ENCODE measurements around the gene DVL2.
A peak's percentile ranks its signal among the peaks of the same experiment; 100 is the strongest.

DVL2 gene

GRCh38 chr17:7234083-7234951 is at the start of gene DVL2:
Gene DVL2, minus strand, starts transcription at chr17:7234517. Its CDS starts 255 bp downstream, at chr17:7234262.
- H3K9me3 Mint-ChIP-seq = no peaks in the 10 kb centered on the region
- H3K36me3 Mint-ChIP-seq (ENCODE audit: low read depth) = peaks cover 32% of the 10 kb centered on the region
- peak within 1 kb of the TSS; percentile 92 for H3K27ac Mint-ChIP-seq
- no peaks in the 10 kb centered on the region for H3K27me3 Mint-ChIP-seq (ENCODE audit: low read depth)
- peak within 1 kb of the TSS; percentile 93 for H3K4me3 Mint-ChIP-seq
- peaks cover 46% of the 10 kb centered on the region for H3K4me1 Mint-ChIP-seq (ENCODE audit: low read depth)

- Mint-ChIP-seq H3K27ac (no peak overlapping the region), H3K4me1 (ENCODE audit: low read depth) (peaks cover 13% of the 10 kb centered on the region), H3K9me3 (no peaks in the 10 kb centered on the region), H3K4me3 (no peak overlapping the region), H3K27me3 (ENCODE audit: low read depth) (peaks cover 64% of the 10 kb centered on the region), H3K36me3 (ENCODE audit: low read depth) (no peaks in the 10 kb centered on the region)
These were observed 49.3 kb upstream of the DVL2 start for GRCh38 chr17:7283471-7284216.

GRCh38 chr17:7282752-7283321 is 48.5 kb upstream of the DVL2 start:
- H3K9me3 Mint-ChIP-seq = no peaks in the 10 kb centered on the region
- H3K36me3 Mint-ChIP-seq (ENCODE audit: low read depth) = no peaks in the 10 kb centered on the region
- H3K4me3 Mint-ChIP-seq = no peak overlapping the region
- no peak overlapping the region for H3K27ac Mint-ChIP-seq
- H3K27me3 Mint-ChIP-seq (ENCODE audit: low read depth) = peaks cover 57% of the 10 kb centered on the region
- H3K4me1 Mint-ChIP-seq (ENCODE audit: low read depth) = peaks cover 13% of the 10 kb centered on the region

- H3K4me3 Mint-ChIP-seq = peak overlapping the region; percentile 63
- no peak overlapping the region for H3K27ac Mint-ChIP-seq
- no peaks in the 10 kb centered on the region for H3K36me3 Mint-ChIP-seq (ENCODE audit: low read depth)
- peaks cover 13% of the 10 kb centered on the region for H3K4me1 Mint-ChIP-seq (ENCODE audit: low read depth)
- no peaks in the 10 kb centered on the region for H3K9me3 Mint-ChIP-seq
- H3K27me3 Mint-ChIP-seq (ENCODE audit: low read depth) = peaks cover 53% of the 10 kb centered on the region
These were observed 47.8 kb upstream of the DVL2 start for GRCh38 chr17:7281953-7282751.

- no peaks in the 10 kb centered on the region for H3K9me3 Mint-ChIP-seq
- H3K27me3 Mint-ChIP-seq (ENCODE audit: low read depth) = peaks cover 52% of the 10 kb centered on the region
- peak within 1 kb of the TSS; percentile 63 for H3K4me3 Mint-ChIP-seq
- no peaks in the 10 kb centered on the region for H3K36me3 Mint-ChIP-seq (ENCODE audit: low read depth)
- peaks cover 13% of the 10 kb centered on the region for H3K4me1 Mint-ChIP-seq (ENCODE audit: low read depth)
- H3K27ac Mint-ChIP-seq = peak within 1 kb of the TSS; percentile 26
These were observed 47.0 kb upstream of the DVL2 start, which contains the start of gene SLC2A4 for GRCh38 chr17:7281074-7281952. Gene SLC2A4, plus strand, starts transcription at chr17:7281718. Its CDS starts 217 bp downstream, at chr17:7281935.

- H3K4me3 Mint-ChIP-seq = peak overlapping the region; percentile 58
- H3K9me3 Mint-ChIP-seq = no peaks in the 10 kb centered on the region
- peaks cover 13% of the 10 kb centered on the region for H3K4me1 Mint-ChIP-seq (ENCODE audit: low read depth)
- H3K27ac Mint-ChIP-seq = peak overlapping the region; percentile 26
- H3K27me3 Mint-ChIP-seq (ENCODE audit: low read depth) = peaks cover 45% of the 10 kb centered on the region
- H3K36me3 Mint-ChIP-seq (ENCODE audit: low read depth) = no peaks in the 10 kb centered on the region
These were observed 46.3 kb upstream of the DVL2 start for GRCh38 chr17:7280519-7281073.

- H3K36me3 Mint-ChIP-seq (ENCODE audit: low read depth) = no peaks in the 10 kb centered on the region
- no peak overlapping the region for H3K4me3 Mint-ChIP-seq
- H3K27me3 Mint-ChIP-seq (ENCODE audit: low read depth) = peaks cover 42% of the 10 kb centered on the region
- peaks cover 13% of the 10 kb centered on the region for H3K4me1 Mint-ChIP-seq (ENCODE audit: low read depth)
- H3K27ac Mint-ChIP-seq = no peak overlapping the region
- no peaks in the 10 kb centered on the region for H3K9me3 Mint-ChIP-seq
These were observed 45.1 kb upstream of the DVL2 start for GRCh38 chr17:7279448-7279847.

GRCh38 chr17:7266784-7267183 is 32.5 kb upstream of the DVL2 start:
- Mint-ChIP-seq H3K4me1 (ENCODE audit: low read depth) (peaks cover 14% of the 10 kb centered on the region), H3K27me3 (ENCODE audit: low read depth) (peaks cover 34% of the 10 kb centered on the region), H3K9me3 (no peaks in the 10 kb centered on the region), H3K4me3 (no peak overlapping the region), H3K27ac (no peak overlapping the region), H3K36me3 (ENCODE audit: low read depth) (peaks cover 3% of the 10 kb centered on the region)

GRCh38 chr17:7263801-7264078 is 29.4 kb upstream of the DVL2 start:
- H3K27ac Mint-ChIP-seq = no peak overlapping the region
- H3K4me3 Mint-ChIP-seq = peak overlapping the region; percentile 61
- H3K4me1 Mint-ChIP-seq (ENCODE audit: low read depth) = peaks cover 17% of the 10 kb centered on the region
- H3K36me3 Mint-ChIP-seq (ENCODE audit: low read depth) = peaks cover 9% of the 10 kb centered on the region
- no peaks in the 10 kb centered on the region for H3K9me3 Mint-ChIP-seq
- H3K27me3 Mint-ChIP-seq (ENCODE audit: low read depth) = peaks cover 31% of the 10 kb centered on the region

GRCh38 chr17:7262935-7263800 is 28.9 kb upstream of the DVL2 start:
- peaks cover 17% of the 10 kb centered on the region for H3K4me1 Mint-ChIP-seq (ENCODE audit: low read depth)
- no peaks in the 10 kb centered on the region for H3K9me3 Mint-ChIP-seq
- peak overlapping the region; percentile 55 for H3K27ac Mint-ChIP-seq
- peak overlapping the region; percentile 61 for H3K4me3 Mint-ChIP-seq
- H3K27me3 Mint-ChIP-seq (ENCODE audit: low read depth) = peaks cover 31% of the 10 kb centered on the region
- H3K36me3 Mint-ChIP-seq (ENCODE audit: low read depth) = peaks cover 11% of the 10 kb centered on the region

- H3K4me1 Mint-ChIP-seq (ENCODE audit: low read depth) = peaks cover 17% of the 10 kb centered on the region
- H3K4me3 Mint-ChIP-seq = peak within 1 kb of the TSS; percentile 61
- H3K9me3 Mint-ChIP-seq = no peaks in the 10 kb centered on the region
- peaks cover 31% of the 10 kb centered on the region for H3K27me3 Mint-ChIP-seq (ENCODE audit: low read depth)
- peaks cover 11% of the 10 kb centered on the region for H3K36me3 Mint-ChIP-seq (ENCODE audit: low read depth)
- H3K27ac Mint-ChIP-seq = peak within 1 kb of the TSS; percentile 55
These were observed 28.0 kb upstream of the DVL2 start, which contains the start of gene CLDN7 for GRCh38 chr17:7262192-7262934. Gene CLDN7, minus strand, starts transcription at chr17:7262478. Its CDS starts 435 bp downstream, at chr17:7262043.

Data from T-helper 1 cell treated with Interleukin-12 subunit alpha and Interleukin-12 subunit beta and Interleukin-4 antibody, amounts not matched to agents 30 μg/mL and 1 μg/mL, for 36 hours (primary cell).